B cell (primary cell): ENCODE measurements around the gene OR6N1. TPM values are rescaled to one million over a fixed set of nuclear protein-coding genes. Genes with fewer than 3 reads are reported as not detected.

Source experiments
- ATAC-seq: fragments of 200-7000 bp; cut with Tn5 transposase; one replicate; pipeline ENCODE4 v1.10.0; 2021; ENCODE audit warnings: low read depth, mild to moderate bottlenecking, moderate number of reproducible peaks, moderate library complexity
- CTCF ChIA-PET: fragments of 350-600 bp; sonication (Branson Sonifier 250); formaldehyde crosslinking; loops from one replicate; lab custom pipeline; 2021; ENCODE audit warnings: antibody characterized with exemption, inconsistent platforms; lab: Charles Lee
- POLR2A ChIA-PET: fragments of 350-600 bp; sonication (Branson Sonifier 250); formaldehyde crosslinking; loops from one replicate; lab custom pipeline; 2021; ENCODE audit warnings: antibody characterized with exemption; lab: Charles Lee
- DNase-seq: peaks from one replicate; pipeline ENCODE4 v3.0.0; 2013
- H2AFZ ChIP-seq: 2 replicates; pipeline ENCODE4 v1.6.1; 2012; ENCODE audit warnings: mild to moderate bottlenecking, low read depth, low read length; ENCODE audit not compliant: insufficient read depth, poor library complexity, severe bottlenecking
- H3K27ac ChIP-seq, 2 donors: 1 replicate in 1 of 2; 2 replicates in 1 of 2; pipeline ENCODE4 v1.5.1; 2012 to 2013; ENCODE audit warnings: low read length in 2 of 2, mild to moderate bottlenecking in 2 of 2, moderate library complexity in 1 of 2
- H3K27me3 ChIP-seq, 4 experiments: fragments of 200-600 bp in 1 of 4; sonication (generic) in 1 of 4; replicated peaks in 1 of 4; 1 replicate in 2 of 4; 2 replicates in 2 of 4; pipeline versions ENCODE4 v1.6.1 to v1.7.0; 2013 to 2016; ENCODE audit warnings: low read length in 3 of 4, mild to moderate bottlenecking in 2 of 4, mixed read lengths in 1 of 4, moderate library complexity in 1 of 4; ENCODE audit not compliant: insufficient read depth in 4 of 4, control insufficient read depth in 3 of 4; ENCODE audit errors: control extremely low read depth in 1 of 4
- H3K36me3 ChIP-seq, 2 experiments: replicated peaks in 1 of 2; 1 replicate in 1 of 2; 2 replicates in 1 of 2; pipeline versions ENCODE4 v1.6.1 to v1.7.1; 2013; ENCODE audit warnings: low read length in 1 of 2; ENCODE audit not compliant: insufficient read depth in 2 of 2, control insufficient read depth in 1 of 2; ENCODE audit errors: control extremely low read depth in 1 of 2, extremely low read depth in 1 of 2
- H3K4me1 ChIP-seq, 2 donors: fragments of 200-600 bp in 1 of 2; sonication (generic) in 1 of 2; 1 replicate in 1 of 2; 2 replicates in 1 of 2; pipeline versions ENCODE4 v1.5.1 to v1.6.1; 2013 to 2017; ENCODE audit warnings: low read length in 2 of 2; ENCODE audit not compliant: control insufficient read depth in 2 of 2, insufficient read depth in 2 of 2
- H3K4me2 ChIP-seq: replicated peaks from 2 replicates; pipeline ENCODE3; 2012; ENCODE audit warnings: mild to moderate bottlenecking, low read depth, low read length; ENCODE audit not compliant: poor library complexity, severe bottlenecking
- H3K4me3 ChIP-seq, 5 experiments: fragments of 200-600 bp in 1 of 5; sonication (generic) in 1 of 5; 1 replicate in 3 of 5; 2 replicates in 2 of 5; pipeline versions ENCODE4 v1.5.1 to v1.7.0; 2011 to 2016; ENCODE audit warnings: low read length in 4 of 5, mild to moderate bottlenecking in 4 of 5, low read depth in 2 of 5, control low read depth in 1 of 5, moderate library complexity in 1 of 5; ENCODE audit not compliant: insufficient read depth in 1 of 5; ENCODE audit errors: control extremely low read depth in 1 of 5, extremely low read depth in 1 of 5
- H3K79me2 ChIP-seq: fragments of 200-600 bp; sonication (generic); one replicate; pipeline ENCODE4 v1.6.0; 2016; ENCODE audit warnings: low read length; ENCODE audit not compliant: control insufficient read depth, insufficient read depth
- H3K9ac ChIP-seq: fragments of 200-600 bp; sonication (generic); 2 replicates; pipeline ENCODE4 v1.6.1; 2017; ENCODE audit warnings: mild to moderate bottlenecking, low read length, moderate library complexity
- H3K9me3 ChIP-seq, 3 donors: one replicate each; pipeline versions ENCODE4 v1.6.1 to v1.7.1; 2013; ENCODE audit warnings: low read length in 2 of 3; ENCODE audit not compliant: control insufficient read depth in 2 of 3, insufficient read depth in 1 of 3; ENCODE audit errors: control extremely low read depth in 1 of 3
- H4K20me1 ChIP-seq: 2 replicates; pipeline ENCODE4 v1.6.0; 2012; ENCODE audit warnings: mild to moderate bottlenecking, low read length; ENCODE audit not compliant: insufficient read depth, control insufficient read depth, poor library complexity, severe bottlenecking
- H3K27ac Mint-ChIP-seq: one replicate; pipeline ENCODE4 v1.8.0; 2021; ENCODE audit warnings: mixed read lengths
- H3K27me3 Mint-ChIP-seq: one replicate; pipeline ENCODE4 v1.8.0; 2021; ENCODE audit warnings: mixed read lengths
- H3K4me1 Mint-ChIP-seq: one replicate; pipeline ENCODE4 v1.8.0; 2021; ENCODE audit warnings: mixed read lengths
- H3K4me3 Mint-ChIP-seq: one replicate; pipeline ENCODE4 v1.8.0; 2021; ENCODE audit warnings: mixed read lengths
- H3K9me3 Mint-ChIP-seq: one replicate; pipeline ENCODE4 v1.8.0; 2022; ENCODE audit warnings: mixed read lengths; ENCODE audit not compliant: insufficient read depth
- CTCF ChIP-seq: fragments of 200-600 bp; IDR thresholded peaks from one replicate; pipeline ENCODE4 v1.8.0; 2022; ENCODE audit warnings: antibody characterized with exemption, mild to moderate bottlenecking
- EZH2 ChIP-seq: IDR thresholded peaks from 2 replicates; pipeline ENCODE4 v1.6.1; 2012; ENCODE audit warnings: borderline replicate concordance, low read depth, mild to moderate bottlenecking, moderate library complexity, low read length; ENCODE audit not compliant: insufficient read depth, poor library complexity, severe bottlenecking
- WGBS: methylation state at CpG from one replicate; pipeline ENCODE4 v1.1.5; 2013; ENCODE audit warnings: missing lambda C conversion rate; ENCODE audit not compliant: insufficient coverage; 5-methylcytosine and 5-hydroxymethylcytosine counted together
- intact Hi-C: fragments of 100-400 bp; cut with micrococcal nuclease; formaldehyde crosslinking; loops from one replicate; pipeline ENCODE4 v1.10.0; 2022
- polyA plus RNA-seq: library from polyadenylated mRNA; depleted of rRNA; stranded (reverse); fragments of >200 nt; gene quantifications from 2 replicates; pipeline ENCODE4 v1.2.3, GENCODE V29; 2012
- small RNA-seq: library from RNA; depleted of rRNA; stranded (forward); fragments of <200 nt; gene quantifications from one replicate; pipeline ENCODE3, GENCODE V24; 2012; ENCODE audit warnings: low replicate concordance, low read depth; ENCODE audit not compliant: insufficient read length
- total RNA-seq, 2 donors: library from RNA; stranded (reverse); fragments of 120-200 nt in 1 of 2; gene quantifications; 1 replicate in 1 of 2; 2 replicates in 1 of 2; pipeline versions ENCODE4 v1.2.3 to v1.2.4, GENCODE V29; 2013 to 2022

Gene OR6N1
- total and polyA plus RNA-seq, 2 donors (not counting 1 experiment from before 2014, with no cell fraction given): not detected

- H4K20me1 ChIP-seq: no peaks in the 10 kb centered on the region
- H3K4me1 ChIP-seq: no peaks in the 10 kb centered on the region
- ATAC-seq (no peak), DNase-seq (no peak)
- Mint-ChIP-seq H3K27me3 (peaks cover 33% of the 10 kb centered on the region), H3K27ac (no peak overlapping the region), H3K9me3 (no peaks in the 10 kb centered on the region), H3K4me1 (no peaks in the 10 kb centered on the region), H3K4me3 (no peak overlapping the region)
- H3K79me2 ChIP-seq: no peaks in the 10 kb centered on the region
- WGBS: no CpG with 5 or more reads among the region's 1 CpG
- H3K27ac ChIP-seq: no peak overlapping the region
- peaks cover 0 to 1% (median 0%) of the 10 kb centered on the region in 3 donors for H3K9me3 ChIP-seq
- POLR2A ChIA-PET: no interaction called here
- CTCF ChIA-PET: no interaction called here
- no peak overlapping the region for H3K4me2 ChIP-seq
- H3K27me3 ChIP-seq: peaks cover 0 to 13% (median 0%) of the 10 kb centered on the region in 4 experiments
- no peak overlapping the region for H3K9ac ChIP-seq
- H2AFZ ChIP-seq: no peak overlapping the region
- intact Hi-C loops: no loop called here
- H3K4me3 ChIP-seq: no peak overlapping the region
- TF ChIP-seq CTCF (no peak), EZH2 (no peak)
- no peaks in the 10 kb centered on the region for H3K36me3 ChIP-seq
Observed at GRCh38 chr1:158714754-158715153, 57.2 kb downstream of the OR6N1 start.

Small RNAs within 50 kb of the gene (small RNA-seq; reads per million reads assigned to genes)
- not detected for gene OR2AQ1P

Other genes starting within 250 kb of the OR6N1 start
- gene OR6Y1, start 217.8 kb downstream of the OR6N1 start, total RNA-seq: not detected in 2 replicates
- gene OR6Y1, start 217.8 kb downstream of the OR6N1 start, polyA plus RNA-seq: not detected in 2 replicates
- not detected in 2 replicates for gene OR6P1, start 201.6 kb downstream of the OR6N1 start, total RNA-seq
- gene OR6P1, start 201.6 kb downstream of the OR6N1 start, polyA plus RNA-seq: not detected in 2 replicates
- gene OR10X1, start 192.3 kb downstream of the OR6N1 start, total RNA-seq: not detected in 2 replicates
- gene OR10X1, start 192.3 kb downstream of the OR6N1 start, polyA plus RNA-seq: not detected in 2 replicates
- gene OR10Z1, start 166.9 kb downstream of the OR6N1 start, total RNA-seq: not detected in 2 replicates
- not detected in 2 replicates for gene OR10Z1, start 166.9 kb downstream of the OR6N1 start, polyA plus RNA-seq
- gene SPTA1, start 85.5 kb downstream of the OR6N1 start, total RNA-seq: not detected in 2 replicates
- gene SPTA1, start 85.5 kb downstream of the OR6N1 start, polyA plus RNA-seq: 0.21 and 0.36 TPM in 2 replicates
- not detected in 2 replicates for gene OR6K2, start 71.5 kb downstream of the OR6N1 start, total RNA-seq
- not detected in 2 replicates for gene OR6K2, start 71.5 kb downstream of the OR6N1 start, polyA plus RNA-seq
- not detected in 2 replicates for gene OR6K3, start 51.5 kb downstream of the OR6N1 start, total RNA-seq
- gene OR6K3, start 51.5 kb downstream of the OR6N1 start, polyA plus RNA-seq: not detected in 2 replicates
- not detected in 2 replicates for gene OR6K6, start 17.5 kb downstream of the OR6N1 start, total RNA-seq
- gene OR6K6, start 17.5 kb downstream of the OR6N1 start, polyA plus RNA-seq: not detected in 2 replicates
- gene OR6N2, start 9.0 kb upstream of the OR6N1 start, total RNA-seq: not detected in 2 replicates
- gene OR6N2, start 9.0 kb upstream of the OR6N1 start, polyA plus RNA-seq: not detected in 2 replicates
- 8.5 and 10.1 TPM in 2 replicates for gene MNDA, start 59.2 kb upstream of the OR6N1 start, total RNA-seq
- 3.8 and 7.1 TPM in 2 replicates for gene MNDA, start 59.2 kb upstream of the OR6N1 start, polyA plus RNA-seq
- 12.0 and 13.9 TPM in 2 replicates for gene PYHIN1, start 159.4 kb upstream of the OR6N1 start, total RNA-seq
- 5.5 and 8.6 TPM in 2 replicates for gene PYHIN1, start 159.4 kb upstream of the OR6N1 start, polyA plus RNA-seq
- gene IFI16, start 237.7 kb upstream of the OR6N1 start, total RNA-seq: 150 and 176 TPM in 2 replicates
- 89.0 and 112 TPM in 2 replicates for gene IFI16, start 237.7 kb upstream of the OR6N1 start, polyA plus RNA-seq